ENCODE measurements around the gene NEK5. TPM values are rescaled to one million over a fixed set of nuclear protein-coding genes. Genes with fewer than 3 reads are reported as not detected.

The NEK5 gene
- total and polyA plus RNA-seq, 2 experiments from 2014 or later, result 0.73 to 1.3 TPM

- TF ChIP-seq ZNF462 (CRISPR knock-in tag; IDR thresholded peaks at IDR 0.05), result no peak
- no peak for TF ChIP-seq EZH2phosphoT487 (IDR thresholded peaks at IDR 0.05; ENCODE audit: unreplicated experiment)
These were observed 85.2 kb downstream of the NEK5 start (continued) for GRCh38 chr13:52043675-52044074.

- Mint-ChIP-seq H3K27me3 (ENCODE audit: insufficient read depth, low read depth, poor library complexity) (no peaks in the 10 kb centered on the region), H3K9me3 (no peaks in the 10 kb centered on the region), H3K4me1 (peaks cover 3% of the 10 kb centered on the region; the same call in 1 of the 3 replicates), H3K36me3 (ENCODE audit: low read depth) (0 out of 3 replicates have a peak, but pooled peaks cover 2% of the 10 kb centered on the region), H3K4me3 (no peak overlapping the region), H3K27ac (no peak overlapping the region)
- Histone ChIP-seq H3K9me2 (ENCODE audit: insufficient read depth) (no peaks in the 10 kb centered on the region), H3K4me3 (no peak overlapping the region), H4K20me1 (replicated peaks; ENCODE audit: insufficient read depth) (no peaks in the 10 kb centered on the region), H3K27me3 (ENCODE audit: insufficient read depth) (no peaks in the 10 kb centered on the region), H2AFZ (no peak overlapping the region), H3K79me2 (replicated peaks; ENCODE audit: insufficient read depth) (no peaks in the 10 kb centered on the region), H3K4me1 (ENCODE audit: insufficient read depth) (no peaks in the 10 kb centered on the region), H3K27ac (ENCODE audit: low read depth) (no peak overlapping the region), H3K4me2 (no peak overlapping the region), H3K36me3 (ENCODE audit: insufficient read depth) (no peaks in the 10 kb centered on the region), H3F3A (replicated peaks; ENCODE audit: low read depth) (no peaks in the 10 kb centered on the region)
- DNase-seq (ENCODE audit: low spot score) (no peak), ATAC-seq (no peak)
- TF ChIP-seq STAT1 (IDR thresholded peaks at IDR 0.05; ENCODE audit: unreplicated experiment), result no peak
These were observed 92.8 kb downstream of the NEK5 start for GRCh38 chr13:52036037-52036436.

GRCh38 chr13:52034616-52035226, 94.2 kb downstream of the NEK5 start:
- Mint-ChIP-seq H3K27me3 (ENCODE audit: insufficient read depth, low read depth, poor library complexity) (peaks cover 4% of the 10 kb centered on the region), H3K4me3 (no peak overlapping the region), H3K9me3 (peaks cover 12% of the 10 kb centered on the region; the same call in 2 of the 3 replicates), H3K27ac (no peak overlapping the region), H3K36me3 (ENCODE audit: low read depth) (peaks cover 14% of the 10 kb centered on the region), H3K4me1 (peaks cover 3% of the 10 kb centered on the region; the same call in 1 of the 3 replicates)
- H3K27ac ChIP-seq (ENCODE audit: low read depth), result no peak overlapping the region
- H3F3A ChIP-seq (replicated peaks; ENCODE audit: low read depth), result no peaks in the 10 kb centered on the region
- no peaks in the 10 kb centered on the region for H4K20me1 ChIP-seq (replicated peaks; ENCODE audit: insufficient read depth)
- DNase-seq (ENCODE audit: low spot score) (no peak), ATAC-seq (no peak)
- no peaks in the 10 kb centered on the region for H3K79me2 ChIP-seq (replicated peaks; ENCODE audit: insufficient read depth)
- H3K36me3 ChIP-seq (ENCODE audit: insufficient read depth), result no peaks in the 10 kb centered on the region
- no peaks in the 10 kb centered on the region for H3K4me1 ChIP-seq (ENCODE audit: insufficient read depth)
- H2AFZ ChIP-seq, result no peak overlapping the region
- H3K27me3 ChIP-seq (ENCODE audit: insufficient read depth), result no peaks in the 10 kb centered on the region
- no peaks in the 10 kb centered on the region for H3K9me2 ChIP-seq (ENCODE audit: insufficient read depth)
- no peak overlapping the region for H3K4me3 ChIP-seq
- no peak overlapping the region for H3K4me2 ChIP-seq
- no peak for TF ChIP-seq JUNB (IDR thresholded peaks at IDR 0.05; ENCODE audit: unreplicated experiment)
- no peak for TF ChIP-seq NANOG (IDR thresholded peaks at IDR 0.05; ENCODE audit: borderline replicate concordance)
- TF ChIP-seq CREB1 (CRISPR knock-in tag; IDR thresholded peaks at IDR 0.05; ENCODE audit: low read depth), result no peak
- TF ChIP-seq POLR2AphosphoS5 (IDR thresholded peaks at IDR 0.05; ENCODE audit: low read depth), result no peak

Data from GM23338 (cell line).